Nephron (organoid): ENCODE measurements around the gene TPBGL.

Source experiments
- H3K27ac Mint-ChIP-seq, 3 experiments: 2 replicates each; pipeline ENCODE4 v1.8.0; 2020; ENCODE audit warnings: mixed read lengths in 3 of 3, mild to moderate bottlenecking in 2 of 3, moderate library complexity in 1 of 3
- H3K27me3 Mint-ChIP-seq: 2 replicates; pipeline ENCODE4 v1.8.0; 2021; ENCODE audit warnings: low read depth, mild to moderate bottlenecking, moderate library complexity, mixed read lengths
- H3K36me3 Mint-ChIP-seq: 2 replicates; pipeline ENCODE4 v1.8.0; 2020; ENCODE audit warnings: low read depth, mixed read lengths
- H3K4me1 Mint-ChIP-seq: 2 replicates; pipeline ENCODE4 v1.8.0; 2020; ENCODE audit warnings: mixed read lengths
- H3K4me3 Mint-ChIP-seq, 3 experiments: 2 replicates each; pipeline ENCODE4 v1.8.0; 2020; ENCODE audit warnings: mild to moderate bottlenecking in 3 of 3, mixed read lengths in 3 of 3, moderate library complexity in 2 of 3
- H3K9me3 Mint-ChIP-seq: 2 replicates; pipeline ENCODE4 v1.8.0; 2020; ENCODE audit warnings: mixed read lengths
- TF ChIP-seq, protein P1 (sequence below), 3 experiments: fragments of 200-600 bp; sonication (generic); IDR thresholded peaks; one replicate each; pipeline ENCODE4 v1.5.0; 2021; ENCODE audit warnings: antibody characterized with exemption in 3 of 3; ENCODE audit not compliant: unreplicated experiment in 3 of 3

The TPBGL gene

DNA sequence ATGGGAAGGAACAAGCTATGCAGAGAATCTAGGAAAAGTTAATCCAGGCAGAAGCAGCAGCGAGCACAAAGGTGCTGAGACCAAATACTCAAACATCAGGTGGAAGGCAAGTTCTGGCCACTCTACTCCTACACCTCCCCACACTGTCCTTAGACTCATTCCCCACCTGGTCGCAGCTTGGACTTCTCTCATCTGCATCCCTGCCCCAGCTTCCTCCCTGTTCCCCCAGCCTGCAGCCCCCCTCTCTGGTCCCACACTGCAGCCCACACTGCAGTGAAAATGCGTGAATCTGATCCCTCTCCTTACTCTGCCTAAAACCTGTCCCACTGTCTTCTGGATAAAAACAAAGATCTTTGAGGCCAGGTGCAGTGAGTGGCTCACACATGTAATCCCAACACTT, 9.1 kb downstream of the TPBGL start:
- peaks cover 48% of the 10 kb centered on the region for H3K27me3 Mint-ChIP-seq
- TF ChIP-seq, protein P1, sequence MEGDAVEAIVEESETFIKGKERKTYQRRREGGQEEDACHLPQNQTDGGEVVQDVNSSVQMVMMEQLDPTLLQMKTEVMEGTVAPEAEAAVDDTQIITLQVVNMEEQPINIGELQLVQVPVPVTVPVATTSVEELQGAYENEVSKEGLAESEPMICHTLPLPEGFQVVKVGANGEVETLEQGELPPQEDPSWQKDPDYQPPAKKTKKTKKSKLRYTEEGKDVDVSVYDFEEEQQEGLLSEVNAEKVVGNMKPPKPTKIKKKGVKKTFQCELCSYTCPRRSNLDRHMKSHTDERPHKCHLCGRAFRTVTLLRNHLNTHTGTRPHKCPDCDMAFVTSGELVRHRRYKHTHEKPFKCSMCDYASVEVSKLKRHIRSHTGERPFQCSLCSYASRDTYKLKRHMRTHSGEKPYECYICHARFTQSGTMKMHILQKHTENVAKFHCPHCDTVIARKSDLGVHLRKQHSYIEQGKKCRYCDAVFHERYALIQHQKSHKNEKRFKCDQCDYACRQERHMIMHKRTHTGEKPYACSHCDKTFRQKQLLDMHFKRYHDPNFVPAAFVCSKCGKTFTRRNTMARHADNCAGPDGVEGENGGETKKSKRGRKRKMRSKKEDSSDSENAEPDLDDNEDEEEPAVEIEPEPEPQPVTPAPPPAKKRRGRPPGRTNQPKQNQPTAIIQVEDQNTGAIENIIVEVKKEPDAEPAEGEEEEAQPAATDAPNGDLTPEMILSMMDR (IDR thresholded peaks at IDR 0.05; ENCODE audit: unreplicated experiment in 3 of 3), result no peak
- peaks cover 6% of the 10 kb centered on the region for H3K9me3 Mint-ChIP-seq
- no peaks in the 10 kb centered on the region for H3K36me3 Mint-ChIP-seq
- H3K4me3 Mint-ChIP-seq, result no peak overlapping the region
- H3K27ac Mint-ChIP-seq, result no peak overlapping the region
- H3K4me1 Mint-ChIP-seq, result no peaks in the 10 kb centered on the region

DNA sequence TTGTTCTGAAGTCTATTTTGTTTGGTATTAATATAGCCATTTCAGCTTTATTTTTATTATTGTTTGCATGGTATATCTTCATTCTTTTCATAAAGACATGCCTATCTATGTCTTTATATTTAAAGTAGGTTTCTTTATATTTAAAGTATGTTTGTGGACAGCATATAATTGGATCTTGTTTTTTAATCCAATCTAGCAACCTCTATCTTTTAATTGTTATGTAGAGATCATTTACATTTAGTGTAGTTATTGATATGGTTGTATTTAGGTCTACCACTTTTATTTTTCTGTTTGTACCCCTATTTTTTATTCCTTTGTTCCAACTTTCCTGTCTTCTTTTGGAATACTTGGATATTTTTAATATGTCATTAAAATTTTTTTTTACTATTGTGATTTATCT, 13.8 kb downstream of the TPBGL start:
- H3K4me1 Mint-ChIP-seq, result no peaks in the 10 kb centered on the region
- TF ChIP-seq, protein P1 (IDR thresholded peaks at IDR 0.05; ENCODE audit: unreplicated experiment in 3 of 3), result no peak
- H3K27me3 Mint-ChIP-seq, result peaks cover 32% of the 10 kb centered on the region
- peaks cover 11% of the 10 kb centered on the region for H3K9me3 Mint-ChIP-seq
- no peak overlapping the region for H3K4me3 Mint-ChIP-seq
- no peaks in the 10 kb centered on the region for H3K36me3 Mint-ChIP-seq
- no peak overlapping the region for H3K27ac Mint-ChIP-seq

DNA sequence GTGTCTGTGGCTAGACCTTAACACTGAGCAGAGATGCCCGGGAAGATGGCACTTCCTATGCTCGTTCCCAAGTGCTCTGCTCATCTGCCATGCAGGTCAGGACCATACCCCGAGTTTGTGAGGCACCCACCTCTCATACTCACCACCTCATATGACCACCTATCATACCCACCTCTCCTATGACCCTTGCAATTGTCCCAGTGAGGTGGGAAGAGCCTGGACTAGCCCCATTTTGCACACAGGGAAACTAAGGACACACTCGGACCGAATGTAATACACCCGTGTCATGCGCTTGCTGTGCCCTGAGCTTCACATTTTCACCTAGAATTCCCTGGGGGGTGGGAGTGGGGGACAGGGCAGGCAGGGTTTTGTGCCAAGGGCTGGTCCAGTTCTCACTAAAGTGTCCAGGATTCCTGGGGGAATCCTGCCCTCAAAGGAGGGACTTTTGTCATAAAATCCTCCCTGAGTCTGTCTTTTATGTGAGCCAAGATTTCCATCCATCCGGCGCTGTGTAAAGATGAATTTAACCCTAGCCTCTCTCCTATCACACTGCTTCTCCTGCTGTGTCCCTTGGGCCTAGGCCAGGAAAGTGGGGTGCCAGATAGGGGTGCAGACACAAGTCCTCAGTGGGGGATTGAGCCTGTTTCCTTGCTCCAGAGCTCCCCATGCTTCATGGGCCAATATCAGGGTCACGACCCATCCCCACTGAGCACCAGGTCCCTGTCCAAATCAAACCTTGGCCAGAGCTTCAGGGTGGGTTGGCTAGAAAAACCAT, 20.0 kb downstream of the TPBGL start:
- no peak overlapping the region for H3K27ac Mint-ChIP-seq
- TF ChIP-seq, protein P1 (IDR thresholded peaks at IDR 0.05; ENCODE audit: unreplicated experiment in 3 of 3), result no peak
- H3K27me3 Mint-ChIP-seq, result peaks cover 9% of the 10 kb centered on the region
- H3K4me1 Mint-ChIP-seq, result no peaks in the 10 kb centered on the region
- H3K9me3 Mint-ChIP-seq, result peaks cover 5% of the 10 kb centered on the region
- no peaks in the 10 kb centered on the region for H3K36me3 Mint-ChIP-seq
- H3K4me3 Mint-ChIP-seq, result no peak overlapping the region

DNA sequence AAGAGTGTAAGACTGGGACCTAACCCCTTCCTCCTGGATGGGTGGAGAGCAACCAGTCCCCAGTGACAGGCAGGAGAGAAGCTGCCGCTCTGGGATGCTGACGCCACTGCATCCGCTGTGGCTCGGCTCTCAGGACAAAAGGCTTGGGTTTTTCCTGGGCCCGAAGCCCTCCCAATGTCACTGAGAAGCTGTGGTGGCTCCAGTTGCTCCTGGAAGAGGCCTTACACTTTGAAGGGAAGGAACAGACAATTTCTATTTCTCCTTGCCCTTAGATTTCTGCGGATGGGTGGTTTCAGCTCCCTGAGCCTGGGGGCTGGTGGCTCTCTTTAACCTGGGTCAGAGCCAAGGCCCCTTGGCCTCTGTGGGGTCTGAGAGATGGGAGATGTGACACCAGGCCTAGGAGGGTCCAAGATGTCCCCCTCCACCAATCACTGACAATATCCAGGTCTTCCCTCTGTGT, 21.4 kb downstream of the TPBGL start:
- H3K4me3 Mint-ChIP-seq, result no peak overlapping the region
- TF ChIP-seq, protein P1 (IDR thresholded peaks at IDR 0.05; ENCODE audit: unreplicated experiment in 3 of 3), result no peak
- no peaks in the 10 kb centered on the region for H3K4me1 Mint-ChIP-seq
- H3K27me3 Mint-ChIP-seq, result peaks cover 5% of the 10 kb centered on the region
- no peaks in the 10 kb centered on the region for H3K36me3 Mint-ChIP-seq
- no peak overlapping the region for H3K27ac Mint-ChIP-seq
- H3K9me3 Mint-ChIP-seq, result no peaks in the 10 kb centered on the region

GRCh38 chr11:75262436-75262835, 21.9 kb downstream of the TPBGL start:
- H3K27me3 Mint-ChIP-seq, result peaks cover 5% of the 10 kb centered on the region
- H3K9me3 Mint-ChIP-seq, result no peaks in the 10 kb centered on the region
- H3K4me3 Mint-ChIP-seq, result no peak overlapping the region
- H3K4me1 Mint-ChIP-seq, result no peaks in the 10 kb centered on the region
- TF ChIP-seq, protein P1 (IDR thresholded peaks at IDR 0.05; ENCODE audit: unreplicated experiment in 3 of 3), result no peak
- H3K27ac Mint-ChIP-seq, result no peak overlapping the region
- H3K36me3 Mint-ChIP-seq, result no peaks in the 10 kb centered on the region
